ENCODE data around the gene TMEM255B. TPM values are rescaled to one million over a fixed set of nuclear protein-coding genes. Genes with fewer than 3 reads are reported as not detected.

TMEM255B gene
- total RNA-seq, 2 donors from 2014 or later: 1.3 to 2.2 TPM

- Mint-ChIP-seq H3K4me3 (no peak overlapping the region), H3K4me1 (ENCODE audit: low read depth in 2 of 2) (peaks cover 5 to 6% of the 10 kb centered on the region in 2 donors), H3K9me3 (no peaks in the 10 kb centered on the region), H3K36me3 (peaks cover 6% of the 10 kb centered on the region), H3K27me3 (peaks cover 38 to 55% of the 10 kb centered on the region in 2 donors), H3K27ac (no peak overlapping the region)
- DNase-seq (ENCODE audit: low spot score) (no peak), ATAC-seq (no peak)
Measured at GRCh38 chr13:113865427-113865826, 106.4 kb downstream of the TMEM255B start.

Other genes starting within 250 kb of the TMEM255B start
- gene TFDP1, start 174.5 kb upstream of the TMEM255B start, total RNA-seq: 100 to 1,000 TPM in 1 of 2 donors, 10 to 100 TPM in 1; 97.5 to 226 TPM
- gene ATP4B, start 101.0 kb upstream of the TMEM255B start, total RNA-seq: not detected
- under 1 TPM in 1 of 2 donors, not detected in 1; 0.14 TPM for gene GRK1, start 92.0 kb upstream of the TMEM255B start, total RNA-seq
- under 1 TPM in 1 of 2 donors, not detected in 1; 0.45 TPM for gene GAS6, start 104.8 kb downstream of the TMEM255B start, total RNA-seq
- gene C13orf46, start 214.8 kb downstream of the TMEM255B start, total RNA-seq: 1 to 10 TPM in 1 of 2 donors, under 1 TPM in 1; 0.64 to 1.4 TPM

Measured in natural killer cell treated with Interleukin-12 subunit alpha and Interleukin-12 subunit beta and Interleukin-15 and Interleukin-18, amount 100 ng/mL, for 72 hours (primary cell).